Stimulated activated CD8-positive, alpha-beta memory T cell treated with anti-CD3 and anti-CD28 coated beads, Interleukin-12 subunit alpha, Interleukin-12 subunit beta, amount 100 ng/mL, for 4 hours (primary cell): ENCODE results near the gene ABHD12.

ENCODE experiments used
- DNase-seq: peaks from one replicate; pipeline ENCODE4 v3.0.0-alpha.2; 2020; ENCODE audit warnings: low read depth

Gene ABHD12

DNA sequence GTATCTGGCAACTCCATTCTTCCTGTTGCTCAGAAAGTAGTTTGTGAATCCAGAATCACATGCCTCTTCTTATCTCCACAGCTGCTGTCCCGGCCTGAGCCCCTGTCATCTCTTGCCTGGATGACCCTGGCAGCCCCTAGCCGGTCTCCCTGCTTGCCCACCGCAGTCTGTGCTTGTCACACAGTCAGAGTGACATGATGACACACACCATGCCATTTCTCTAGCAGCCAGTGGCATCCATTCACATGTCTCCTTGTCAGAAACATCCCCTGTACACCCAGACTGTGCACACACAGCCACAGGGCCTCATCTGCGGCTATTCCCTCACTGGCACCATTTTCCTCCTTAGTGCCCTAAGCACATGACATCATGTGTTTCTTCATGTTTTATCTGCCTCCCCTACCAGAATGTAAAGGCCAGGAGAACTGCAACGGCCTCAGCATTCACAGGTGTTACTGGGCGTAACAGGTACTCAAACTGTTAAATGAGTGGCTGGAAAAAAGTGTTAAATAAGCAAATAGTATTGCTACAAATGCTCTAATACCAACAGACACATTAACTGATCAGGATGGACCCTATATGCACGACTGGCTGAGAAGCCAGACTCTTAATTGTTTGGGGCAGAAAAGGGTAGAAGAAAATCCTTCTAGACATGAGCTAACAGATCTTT, 9.6 kb downstream of the ABHD12 start:
- DNase-seq, result no peak

DNA sequence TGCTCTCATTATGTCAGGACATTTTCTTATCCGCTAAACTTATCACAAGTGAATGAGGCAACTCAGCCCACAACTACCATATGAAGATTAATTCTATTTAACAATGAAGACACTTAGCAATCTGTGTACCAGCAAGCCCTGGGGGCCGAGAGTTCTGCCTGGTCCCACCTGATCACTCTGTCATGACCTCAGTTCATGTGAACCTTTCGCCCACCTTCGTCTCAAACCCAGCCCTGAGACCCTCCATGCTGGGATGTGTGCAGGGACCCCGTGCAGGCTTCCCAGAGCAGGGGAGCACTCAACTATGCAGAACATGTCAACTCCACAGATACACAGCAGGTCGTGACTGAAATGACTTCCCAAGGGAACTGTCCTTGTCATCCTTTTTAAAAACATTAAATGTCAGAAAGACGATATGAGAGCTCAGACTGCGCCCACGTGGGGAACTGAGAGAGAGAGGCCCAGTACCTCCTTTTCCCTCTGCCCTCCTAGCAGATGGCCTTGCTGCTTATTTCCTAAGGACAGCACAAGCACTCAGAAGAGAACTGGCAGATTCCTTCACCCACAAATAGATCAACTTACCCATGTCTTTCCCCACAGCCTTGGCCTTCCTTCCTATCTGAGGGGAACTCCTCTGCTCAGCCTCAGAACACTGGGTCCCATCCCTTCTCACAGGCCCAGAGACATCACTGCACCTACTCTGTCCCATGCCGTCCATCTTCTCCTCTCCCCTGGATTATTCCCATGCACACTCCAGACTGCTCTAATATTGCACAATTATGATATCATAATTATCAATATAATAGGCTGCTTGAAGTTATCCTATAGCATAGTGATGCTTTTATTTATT, 11.5 kb downstream of the ABHD12 start:
- DNase-seq, result no peak

DNA sequence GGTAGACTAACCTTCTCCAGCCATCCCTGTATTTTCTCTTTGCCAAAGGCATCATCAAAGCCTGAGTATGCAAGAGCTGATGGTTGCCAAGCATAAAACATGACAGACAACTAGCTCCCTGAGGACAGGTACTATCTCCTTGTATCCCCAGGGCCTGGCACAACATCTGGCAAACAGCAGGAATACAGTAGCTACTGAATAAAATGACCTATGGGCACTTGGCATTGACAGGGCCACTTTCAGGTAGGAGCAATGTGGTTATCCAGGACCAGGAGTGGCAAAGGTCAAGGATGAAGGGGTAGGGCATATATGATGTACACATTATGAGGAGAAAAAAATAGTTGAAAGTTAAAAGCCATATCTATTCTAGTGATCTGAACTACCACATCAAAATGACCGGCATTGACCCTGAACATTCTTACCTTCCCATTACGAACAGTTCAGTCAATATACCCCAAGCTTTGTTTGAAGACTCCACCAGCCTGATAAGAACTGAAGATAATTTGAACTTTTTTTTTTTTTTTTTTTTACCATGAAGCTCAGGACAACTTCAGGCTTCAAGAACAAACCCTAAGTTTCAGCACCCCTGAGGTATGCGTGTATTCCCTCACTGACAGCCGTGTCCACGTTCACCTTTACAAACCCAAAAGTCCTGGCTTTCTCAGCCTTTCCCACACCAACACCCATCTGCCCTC, 12.3 kb downstream of the ABHD12 start:
- DNase-seq, result no peak

DNA sequence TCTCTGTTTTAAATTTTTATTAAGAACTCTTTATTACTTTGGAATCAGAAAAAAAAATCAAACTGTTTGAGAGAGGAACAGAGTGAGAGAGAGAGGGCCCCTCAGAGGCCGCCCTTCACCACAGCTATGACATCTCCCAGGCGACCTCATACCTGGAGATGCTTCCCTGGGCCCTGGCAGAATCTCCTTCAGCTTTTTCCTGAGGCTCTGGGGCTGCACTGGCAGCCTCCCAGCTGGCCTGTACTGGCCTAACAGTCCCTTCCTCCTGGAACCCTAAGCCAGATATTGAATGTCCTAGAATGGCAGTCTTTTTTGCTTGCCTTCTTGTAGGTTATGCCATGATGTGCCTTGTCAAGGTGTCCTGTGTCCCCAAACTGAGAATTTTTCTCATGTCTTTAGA, 13.7 kb downstream of the ABHD12 start:
- DNase-seq, result no peak

DNA sequence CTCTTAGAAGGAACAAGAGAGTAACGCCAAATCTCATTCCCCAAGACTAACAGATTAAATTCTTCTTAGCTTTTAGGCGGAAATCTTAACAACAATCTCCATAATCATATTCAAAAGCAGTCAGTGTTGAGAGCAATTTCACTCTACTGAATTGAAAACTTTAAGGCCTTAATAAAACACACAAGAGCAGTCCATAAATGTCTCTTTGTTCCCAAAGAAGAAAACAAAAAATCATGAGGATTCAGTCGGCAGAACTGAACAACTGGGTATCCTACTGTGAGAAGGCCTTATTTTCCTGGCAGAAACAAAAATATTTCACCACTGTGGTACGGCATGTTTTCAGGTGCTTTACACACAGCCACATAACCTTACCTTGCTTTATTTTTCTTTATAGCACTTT, 14.4 kb downstream of the ABHD12 start:
- DNase-seq, result no peak

DNA sequence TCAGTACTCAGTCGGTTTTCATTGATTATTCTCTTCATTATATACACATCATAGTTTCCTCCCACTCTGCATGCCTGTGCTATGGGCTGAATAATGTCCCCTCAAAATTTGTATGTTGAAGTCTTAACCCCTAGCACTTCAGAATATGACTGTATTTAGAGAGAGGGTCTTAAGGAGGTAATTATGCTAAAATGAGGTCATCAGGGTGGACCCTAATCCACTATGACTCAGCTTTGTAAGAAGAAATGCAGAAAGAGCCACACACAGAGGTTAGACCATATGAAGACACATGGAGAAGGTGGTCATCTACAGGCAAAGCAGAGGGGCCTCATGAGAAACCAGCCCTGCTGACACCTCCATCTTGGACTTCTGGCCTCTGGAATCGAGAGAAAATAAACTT, 15.8 kb downstream of the ABHD12 start:
- no peak for DNase-seq

DNA sequence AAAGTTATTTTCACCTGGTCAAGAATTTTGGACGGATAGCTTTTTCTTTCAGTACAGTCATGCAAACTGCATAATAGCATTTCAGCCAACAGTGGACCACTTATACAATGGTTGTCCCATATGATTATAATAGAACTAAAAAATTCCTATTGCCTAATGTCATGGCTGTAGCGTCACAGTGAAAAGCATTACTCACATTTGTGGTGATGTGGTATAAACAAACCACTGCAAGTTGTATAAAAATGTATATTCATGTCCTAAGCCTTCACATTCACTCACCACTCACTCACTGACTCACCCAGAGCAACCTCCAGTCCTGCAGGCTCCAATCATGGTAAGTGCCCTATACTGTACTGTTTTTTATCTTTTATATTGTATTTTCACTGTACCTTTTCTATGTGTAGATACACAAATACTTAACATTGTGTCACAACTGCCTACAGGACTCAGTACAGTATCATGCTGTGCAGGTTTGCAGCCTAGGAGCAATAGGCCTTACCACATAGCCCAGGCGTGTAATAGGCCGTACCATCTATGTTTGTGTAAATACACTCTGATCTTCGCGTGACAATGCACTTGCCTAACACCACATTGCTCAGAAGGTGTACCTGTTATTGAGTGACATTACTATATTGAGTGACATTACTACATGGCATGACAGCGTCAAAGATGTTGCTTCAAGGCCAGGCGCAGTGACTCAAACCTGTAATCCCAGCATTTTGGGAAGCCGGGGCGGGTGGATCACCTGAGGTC, 17.9 kb downstream of the ABHD12 start:
- no peak for DNase-seq

DNA sequence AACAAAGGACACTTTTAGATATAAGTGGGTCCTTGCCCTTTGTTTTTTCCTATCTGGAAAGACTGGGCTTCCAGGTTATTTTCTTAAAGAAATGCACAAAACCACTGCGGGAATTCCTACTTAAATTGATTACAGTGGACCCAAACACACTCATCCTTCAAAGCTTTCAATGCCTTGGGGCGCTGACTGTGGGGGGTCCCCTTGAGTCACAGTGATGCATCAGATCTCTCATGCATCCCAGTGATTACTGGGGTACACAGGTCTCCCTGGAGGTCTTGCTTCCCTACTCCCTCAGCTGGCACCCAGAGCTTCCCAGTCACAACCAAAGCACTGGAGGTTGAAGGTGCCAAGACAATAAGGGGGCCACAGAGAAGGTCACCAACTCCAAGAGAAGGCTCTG, 20.7 kb downstream of the ABHD12 start:
- DNase-seq, result no peak

DNA sequence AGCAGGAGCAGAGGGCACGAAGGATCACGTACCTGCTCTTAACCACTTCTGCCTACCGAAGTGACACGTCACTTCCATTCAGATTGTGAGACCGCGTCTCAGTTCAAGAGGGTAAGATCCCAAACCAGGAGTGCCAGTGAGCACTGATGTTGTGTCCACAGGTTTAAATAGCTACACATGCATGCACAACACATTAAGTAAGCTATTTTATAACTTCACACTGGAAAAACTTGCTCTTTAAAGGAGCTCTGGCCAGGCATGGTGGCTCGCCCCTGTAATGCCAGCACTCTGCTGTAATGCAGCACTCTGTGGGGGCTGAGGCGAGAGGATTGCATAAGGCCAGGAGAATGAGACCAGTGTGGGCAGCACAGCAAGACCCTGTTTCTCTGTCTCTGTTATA, 21.1 kb downstream of the ABHD12 start:
- no peak for DNase-seq

DNA sequence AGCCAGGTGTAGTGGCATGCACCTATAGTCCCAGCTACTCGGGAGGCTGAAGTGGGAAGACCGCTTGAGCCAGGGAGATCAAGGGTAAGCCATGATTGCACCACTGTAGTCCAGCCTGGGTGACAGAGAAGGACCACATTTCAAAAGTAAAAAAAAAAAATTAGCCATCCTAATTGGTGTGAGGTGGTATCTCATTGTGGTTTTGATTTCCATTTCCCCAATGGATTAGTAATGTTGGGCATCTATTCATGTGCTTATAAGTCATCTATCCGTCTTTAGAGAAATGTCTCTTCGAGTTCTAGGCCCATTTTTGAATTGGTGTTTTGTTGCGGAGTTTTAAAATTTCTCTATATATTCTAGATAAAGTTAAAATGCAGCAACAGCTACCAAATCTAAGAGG, 21.7 kb downstream of the ABHD12 start:
- DNase-seq, result no peak

DNA sequence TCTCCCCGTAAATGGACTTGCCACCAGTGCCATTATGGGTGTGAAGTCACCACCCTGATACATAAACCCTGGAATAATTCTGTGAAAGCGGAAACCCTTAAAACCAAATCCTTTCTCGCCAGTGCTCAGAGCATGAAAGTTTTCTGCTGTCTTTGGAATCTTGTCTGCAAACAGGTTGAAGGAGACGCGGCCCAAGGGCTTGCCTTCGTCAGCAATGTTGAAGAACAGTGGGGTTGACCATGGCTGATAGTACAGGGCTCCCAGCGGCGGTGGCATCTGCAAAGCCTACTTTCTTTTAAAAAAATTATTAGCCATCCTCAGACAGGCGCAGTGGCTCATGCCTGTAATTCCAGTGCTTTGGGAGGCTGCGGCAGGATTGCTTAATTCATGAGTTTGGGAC, 22.1 kb downstream of the ABHD12 start:
- no peak for DNase-seq

DNA sequence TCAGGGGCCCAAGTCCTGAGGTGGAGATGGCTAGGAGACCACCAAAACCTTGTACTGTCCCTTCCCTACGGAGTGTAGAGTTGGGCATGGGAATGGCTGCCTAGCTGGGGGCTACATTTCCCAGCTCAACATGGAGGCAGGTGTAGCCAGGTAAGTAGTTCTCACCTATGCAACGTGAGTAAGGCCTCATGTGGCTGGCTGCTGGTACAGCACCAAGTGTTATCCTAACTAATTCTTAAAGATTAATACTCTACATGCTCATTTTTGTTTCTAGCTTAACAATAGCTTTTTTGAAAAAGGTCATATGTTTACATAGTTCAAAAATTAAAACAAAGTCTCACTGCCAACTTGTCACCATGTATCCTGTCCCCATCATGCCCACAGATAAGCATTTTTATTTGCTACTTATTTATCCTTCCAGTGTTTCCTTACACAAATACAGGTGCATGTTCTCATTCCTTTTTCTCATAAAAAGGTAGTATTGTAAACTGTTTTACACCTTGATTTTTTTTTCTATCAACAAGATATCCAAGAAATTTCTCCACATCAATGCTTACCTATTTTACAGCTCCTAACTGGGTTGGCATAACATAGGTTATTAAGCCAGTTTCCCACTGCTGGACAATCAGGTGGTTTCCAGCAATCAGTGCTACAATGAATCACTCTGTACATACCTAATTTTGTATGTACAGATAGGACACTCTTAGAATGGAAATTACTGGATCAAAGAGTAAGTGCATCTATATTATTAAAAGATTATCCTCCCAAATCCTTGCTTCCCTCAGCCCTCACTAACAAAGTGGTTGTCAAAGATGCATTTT, 25.5 kb downstream of the ABHD12 start:
- no peak for DNase-seq

DNA sequence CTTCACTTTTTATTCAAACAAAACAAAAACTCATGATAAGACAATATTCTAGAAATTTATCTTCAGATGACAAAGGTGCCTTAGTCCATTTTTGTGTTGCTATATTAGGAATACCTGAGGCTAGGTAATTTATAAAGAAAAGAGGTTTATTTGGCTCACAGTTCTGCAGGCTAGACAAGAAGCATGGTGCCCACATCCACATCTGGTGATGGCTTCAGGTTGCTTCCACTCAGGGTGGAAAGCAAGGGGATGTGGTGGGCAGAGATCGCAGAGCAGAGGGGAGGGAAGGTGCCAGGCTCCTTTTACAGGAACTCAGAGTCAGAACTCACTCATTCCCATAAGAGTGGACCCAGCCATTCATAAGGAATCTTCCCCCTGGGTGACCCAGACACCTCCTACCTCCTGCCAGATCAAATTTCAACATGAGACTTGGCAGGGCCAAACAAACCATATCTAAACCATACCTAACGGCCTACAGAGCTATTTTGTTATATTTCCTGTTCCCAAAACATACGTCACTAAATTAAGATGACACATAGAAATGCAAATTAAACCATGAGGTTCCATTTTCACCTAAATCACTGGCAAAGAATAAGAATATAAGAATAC, 26.4 kb downstream of the ABHD12 start:
- DNase-seq, result no peak

DNA sequence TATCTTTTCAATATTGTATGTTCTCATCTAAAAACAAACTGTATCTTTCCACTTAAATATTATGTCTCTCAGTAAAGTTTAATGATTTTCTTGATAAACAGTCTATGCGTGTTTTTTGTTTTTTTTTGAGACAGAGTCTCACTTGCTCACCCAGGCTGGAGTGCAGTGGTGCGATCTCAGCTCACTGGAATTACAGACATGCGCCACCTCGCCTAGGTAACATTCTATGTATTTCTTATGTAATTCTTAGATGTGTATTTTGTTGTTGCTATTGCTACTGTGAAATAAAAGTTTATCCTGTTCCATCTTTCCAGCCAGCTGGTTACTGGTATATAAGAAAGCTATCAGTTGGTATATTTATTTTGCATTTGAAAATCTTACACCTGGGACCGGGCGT, 29.4 kb downstream of the ABHD12 start:
- no peak for DNase-seq

DNA sequence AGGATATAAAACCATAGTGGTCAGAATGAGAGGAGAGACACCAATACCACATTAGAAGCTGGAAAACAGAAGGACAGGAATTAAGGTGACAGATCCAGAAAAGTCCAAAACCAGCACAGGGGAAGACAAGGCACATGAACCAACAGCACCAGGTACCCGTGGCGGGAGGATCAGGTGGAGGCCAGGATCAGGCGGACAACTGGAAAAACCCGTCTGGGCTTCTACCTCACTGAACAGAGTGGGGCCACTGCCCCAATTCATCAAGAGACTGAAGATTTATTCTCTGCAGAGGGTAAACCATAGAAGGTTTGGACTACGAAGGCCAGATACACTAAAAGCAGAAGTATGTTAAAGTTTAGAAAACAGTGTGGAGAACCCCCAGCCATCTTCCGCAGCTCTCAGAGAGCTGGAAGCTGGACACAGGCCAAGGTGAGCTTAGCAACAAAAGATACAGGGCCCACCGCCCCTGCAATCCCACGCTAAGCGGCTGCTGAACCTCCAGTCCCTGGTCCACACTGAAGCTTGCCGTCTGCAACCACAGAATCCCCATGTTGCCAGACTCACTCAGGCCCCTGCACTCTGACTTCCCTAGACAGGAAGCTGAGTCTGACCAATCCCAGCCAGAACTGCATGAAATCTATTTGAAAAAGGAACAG, 29.9 kb downstream of the ABHD12 start:
- no peak for DNase-seq

DNA sequence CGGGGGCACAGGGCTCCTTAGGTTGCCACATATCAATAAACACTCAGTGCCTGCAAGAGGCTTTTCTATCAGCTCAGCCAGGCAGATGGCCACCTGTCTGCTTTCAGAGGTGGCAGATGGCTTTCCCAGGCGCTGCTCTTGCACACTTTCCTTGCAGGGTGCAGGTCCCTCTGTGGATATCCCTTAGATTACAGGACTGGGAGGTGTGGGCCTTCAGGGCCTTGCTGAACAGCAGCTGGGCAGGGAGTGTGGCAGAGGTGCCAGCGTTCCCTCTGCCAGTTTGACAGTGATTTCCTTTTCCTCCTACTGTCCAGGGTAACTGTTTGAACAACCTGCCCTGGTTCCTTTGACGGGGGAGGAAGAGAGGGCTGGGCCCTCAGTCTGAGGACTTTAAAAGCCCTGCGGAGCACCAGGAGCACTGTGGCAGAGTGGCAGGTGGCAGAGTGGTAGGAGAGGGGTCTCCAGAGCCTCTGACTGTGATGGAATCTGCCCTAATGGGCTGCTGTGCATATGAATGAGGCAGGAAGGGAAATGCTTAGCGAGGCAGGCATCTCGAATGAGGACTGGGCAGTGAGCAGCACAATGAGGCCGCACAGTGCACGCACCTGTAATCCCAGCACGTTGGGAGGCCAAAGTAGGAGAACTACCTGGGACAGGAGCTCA, 34.2 kb downstream of the ABHD12 start:
- no peak for DNase-seq

DNA sequence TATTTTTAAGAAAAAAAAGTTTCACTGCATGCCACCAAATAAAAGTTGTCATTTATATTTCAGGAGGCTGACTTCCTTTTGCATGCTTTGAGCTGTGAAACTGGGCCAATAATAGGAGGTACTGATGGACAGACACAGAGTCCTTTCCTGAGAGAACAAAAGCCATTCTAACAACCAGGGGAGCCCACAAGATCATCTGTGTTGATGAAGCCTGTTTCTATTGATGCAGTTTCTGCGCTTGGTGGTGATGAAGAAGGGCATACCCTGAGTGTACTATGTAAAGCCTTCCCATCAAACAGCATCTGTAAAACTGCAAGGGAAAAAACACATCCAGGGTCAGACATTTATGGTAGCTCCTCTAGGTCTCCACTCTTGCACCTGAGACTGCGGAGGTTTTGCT, 34.8 kb downstream of the ABHD12 start:
- no peak for DNase-seq

DNA sequence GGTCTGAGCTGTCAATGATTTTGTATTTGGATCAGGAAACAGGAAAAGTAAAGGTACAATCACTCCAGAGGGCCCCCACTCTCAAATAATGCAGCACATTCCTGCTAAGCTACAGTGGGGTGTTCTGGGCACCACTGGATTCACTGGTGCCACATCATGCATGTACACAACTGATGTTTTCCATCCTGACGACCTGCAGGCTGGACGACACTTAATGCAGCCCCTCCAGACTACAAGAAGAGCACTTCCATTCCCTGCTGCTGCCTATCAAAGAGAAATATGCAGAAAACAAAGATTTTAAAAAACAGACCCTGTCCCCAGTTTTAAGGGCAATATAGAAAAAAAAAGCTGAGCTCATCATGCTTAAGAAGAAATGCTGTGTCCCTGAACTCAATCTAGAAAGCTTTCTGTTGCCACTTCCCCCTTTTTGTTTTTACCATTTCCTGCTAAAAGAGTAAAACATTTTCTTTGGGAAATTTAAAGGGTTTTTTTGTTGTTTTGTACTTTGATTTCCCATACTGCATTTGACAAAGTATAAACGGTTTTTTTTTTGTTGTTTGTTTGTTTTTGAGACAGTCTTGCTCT, 35.5 kb downstream of the ABHD12 start:
- DNase-seq, result no peak
